ENCODE data around the gene OR52I1. TPM values are rescaled to one million over a fixed set of nuclear protein-coding genes. Genes with fewer than 3 reads are reported as not detected.

Gene OR52I1
- total RNA-seq, 4 donors from 2014 or later = not detected

- no peak for ATAC-seq
- Histone ChIP-seq H3K4me3 (peak overlapping the region in 1 of 2 donors; percentile 0), H3K36me3 (peaks cover 0 to under 1% of the 10 kb centered on the region in 2 donors), H3K4me1 (peaks cover 0 to 24% (median 8%) of the 10 kb centered on the region in 3 donors), H3K9me3 (no peaks in the 10 kb centered on the region), H3K27me3 (no peaks in the 10 kb centered on the region), H3K27ac (peak overlapping the region in 2 of 4 donors; percentile 3 to 6)
- TF ChIP-seq CTCF (IDR thresholded peaks at IDR 0.05) (no peak), POLR2A (IDR thresholded peaks at IDR 0.05) (no peak), EP300 (IDR thresholded peaks at IDR 0.05) (no peak), POLR2AphosphoS5 (IDR thresholded peaks at IDR 0.05) (no peak)
- WGBS, 2 donors (ENCODE audit: low coverage in 1 of 2) = 25 to 49% methylated on average over 2 to 3 of the region's 3 CpGs
These were observed 16.6 kb downstream of the OR52I1 start for GRCh38 chr11:4610258-4610935.

- H3K4me1 ChIP-seq = peaks cover 0 to 9% (median 3%) of the 10 kb centered on the region in 3 donors
- H3K27me3 ChIP-seq = peaks cover 4% of the 10 kb centered on the region
- no peak overlapping the region for H3K27ac ChIP-seq
- no peak for ATAC-seq
- no peaks in the 10 kb centered on the region for H3K36me3 ChIP-seq
- no peaks in the 10 kb centered on the region for H3K9me3 ChIP-seq
- H3K4me3 ChIP-seq = no peak overlapping the region
- no peak for TF ChIP-seq CTCF (IDR thresholded peaks at IDR 0.05)
- TF ChIP-seq EP300 (IDR thresholded peaks at IDR 0.05) = no peak
- WGBS, 2 donors (ENCODE audit: low coverage in 1 of 2) = 71 to 100% methylated on average over 1 of the region's 2 CpGs
These were observed 18.1 kb downstream of the OR52I1 start for GRCh38 chr11:4611986-4612385.

- no peaks in the 10 kb centered on the region for H3K36me3 ChIP-seq
- no peak overlapping the region for H3K27ac ChIP-seq
- no peaks in the 10 kb centered on the region for H3K4me1 ChIP-seq
- H3K4me3 ChIP-seq = no peak overlapping the region
- TF ChIP-seq EP300 (IDR thresholded peaks at IDR 0.05) (no peak), POLR2A (IDR thresholded peaks at IDR 0.05) (no peak), CTCF (IDR thresholded peaks at IDR 0.05) (no peak), POLR2AphosphoS5 (IDR thresholded peaks at IDR 0.05) (no peak)
- peaks cover 10% of the 10 kb centered on the region for H3K27me3 ChIP-seq
- ATAC-seq = no peak
- no peaks in the 10 kb centered on the region for H3K9me3 ChIP-seq
These were observed 22.1 kb downstream of the OR52I1 start for GRCh38 chr11:4615856-4616444.

- H3K27ac ChIP-seq = no peak overlapping the region
- TF ChIP-seq EP300 (IDR thresholded peaks at IDR 0.05) (no peak), CTCF (IDR thresholded peaks at IDR 0.05) (no peak), POLR2A (IDR thresholded peaks at IDR 0.05) (no peak), POLR2AphosphoS5 (IDR thresholded peaks at IDR 0.05) (no peak)
- peaks cover 10% of the 10 kb centered on the region for H3K27me3 ChIP-seq
- no peaks in the 10 kb centered on the region for H3K9me3 ChIP-seq
- 82 to 83% methylated on average over 6 to 9 of the region's 9 CpGs for WGBS, 2 donors (ENCODE audit: low coverage in 1 of 2)
- no peak overlapping the region for H3K4me3 ChIP-seq
- H3K4me1 ChIP-seq = no peaks in the 10 kb centered on the region
- no peak for ATAC-seq
- H3K36me3 ChIP-seq = no peaks in the 10 kb centered on the region
These were observed 25.7 kb downstream of the OR52I1 start for GRCh38 chr11:4619514-4619913.
